GM12875 (cell line): ENCODE results near the gene CCNF.

ENCODE experiments used
- H3K4me3 ChIP-seq: one replicate; pipeline ENCODE4 v1.5.1; 2011; ENCODE audit warnings: low read depth, low read length, control low read depth
- TF ChIP-seq, protein P1 (sequence below): IDR thresholded peaks from 2 replicates; pipeline ENCODE4 v1.5.1; 2011; ENCODE audit warnings: low read depth, mild to moderate bottlenecking, control low read depth, inconsistent platforms, low read length, moderate library complexity, borderline replicate concordance; ENCODE audit not compliant: insufficient read depth

Gene CCNF

DNA sequence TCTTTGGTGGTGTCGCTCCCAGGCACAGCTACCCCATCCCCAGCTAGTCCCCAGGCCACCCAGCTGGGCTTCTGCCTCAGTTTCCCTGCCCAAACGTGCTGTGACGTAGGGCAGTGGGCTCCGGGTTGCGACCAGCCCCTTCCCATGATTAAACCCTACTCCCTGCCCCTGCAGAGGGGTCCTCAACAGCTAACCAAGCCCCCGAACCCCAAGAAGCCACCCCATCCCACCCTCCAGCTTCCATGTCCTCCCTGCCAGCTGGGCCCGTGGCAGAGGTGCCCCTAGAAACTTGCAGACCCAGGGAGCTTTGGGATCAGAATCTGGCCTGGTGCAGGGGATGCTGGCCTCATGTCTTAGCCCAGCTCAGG is 41.0 kb downstream of the CCNF start:
- H3K4me3 ChIP-seq, result no peak overlapping the region
- TF ChIP-seq, protein P1, sequence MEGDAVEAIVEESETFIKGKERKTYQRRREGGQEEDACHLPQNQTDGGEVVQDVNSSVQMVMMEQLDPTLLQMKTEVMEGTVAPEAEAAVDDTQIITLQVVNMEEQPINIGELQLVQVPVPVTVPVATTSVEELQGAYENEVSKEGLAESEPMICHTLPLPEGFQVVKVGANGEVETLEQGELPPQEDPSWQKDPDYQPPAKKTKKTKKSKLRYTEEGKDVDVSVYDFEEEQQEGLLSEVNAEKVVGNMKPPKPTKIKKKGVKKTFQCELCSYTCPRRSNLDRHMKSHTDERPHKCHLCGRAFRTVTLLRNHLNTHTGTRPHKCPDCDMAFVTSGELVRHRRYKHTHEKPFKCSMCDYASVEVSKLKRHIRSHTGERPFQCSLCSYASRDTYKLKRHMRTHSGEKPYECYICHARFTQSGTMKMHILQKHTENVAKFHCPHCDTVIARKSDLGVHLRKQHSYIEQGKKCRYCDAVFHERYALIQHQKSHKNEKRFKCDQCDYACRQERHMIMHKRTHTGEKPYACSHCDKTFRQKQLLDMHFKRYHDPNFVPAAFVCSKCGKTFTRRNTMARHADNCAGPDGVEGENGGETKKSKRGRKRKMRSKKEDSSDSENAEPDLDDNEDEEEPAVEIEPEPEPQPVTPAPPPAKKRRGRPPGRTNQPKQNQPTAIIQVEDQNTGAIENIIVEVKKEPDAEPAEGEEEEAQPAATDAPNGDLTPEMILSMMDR, result no peak

DNA sequence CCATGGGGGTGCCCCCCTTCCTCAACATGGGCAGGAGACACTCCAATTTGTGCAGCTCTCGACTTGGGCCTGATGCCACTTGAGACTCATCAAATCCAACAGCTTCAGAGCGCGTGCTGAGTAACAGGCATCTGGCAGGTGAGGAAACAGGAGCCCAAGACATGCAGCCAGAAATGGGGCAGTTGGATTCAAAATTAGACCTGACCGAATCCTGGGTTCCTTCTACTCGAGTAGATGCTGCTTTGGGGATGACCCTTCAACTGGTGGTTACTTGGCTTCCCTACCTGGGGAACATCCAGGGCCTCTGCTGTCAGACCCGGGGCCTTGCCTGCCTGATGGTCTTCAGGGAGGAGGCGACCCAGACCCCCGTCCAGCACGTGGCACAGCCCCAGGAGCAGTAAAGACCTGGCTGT is 41.4 kb downstream of the CCNF start:
- TF ChIP-seq, protein P1, result no peak
- H3K4me3 ChIP-seq, result no peak overlapping the region

DNA sequence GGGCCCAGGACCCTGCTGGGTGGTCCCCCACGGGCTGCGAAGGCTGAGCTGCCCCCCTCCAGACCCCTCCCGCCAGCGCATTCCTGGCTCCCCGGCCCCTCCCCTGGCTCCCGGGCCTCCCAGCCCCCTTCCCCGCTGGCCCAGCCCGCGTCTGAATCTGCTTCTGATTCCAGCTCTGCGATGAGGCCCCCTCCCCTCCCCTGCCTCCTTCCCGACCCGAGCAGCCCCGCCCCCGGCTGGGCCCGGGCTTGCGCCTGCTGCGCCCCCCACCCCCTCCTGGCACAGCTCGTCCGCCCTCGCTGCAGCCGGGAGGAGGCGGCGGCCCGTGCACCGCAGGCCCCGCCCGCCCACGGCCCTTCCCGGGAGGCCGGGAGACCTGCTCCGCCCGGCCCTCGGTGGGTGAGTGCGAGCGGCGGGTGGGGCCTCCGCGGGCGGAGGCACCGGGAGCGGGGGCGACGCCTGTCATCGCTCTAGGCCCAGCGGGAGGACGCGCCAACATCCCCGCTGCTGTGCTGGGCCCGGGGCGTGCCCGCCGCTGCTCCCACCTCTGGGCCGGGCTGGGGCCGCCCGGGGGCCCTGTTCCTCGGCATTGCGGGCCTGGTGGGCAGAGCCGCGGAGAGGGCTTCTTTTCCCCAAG is 41.9 kb downstream of the CCNF start, which contains the start of gene NTN3:
TSS of gene NTN3 (plus strand) at position 282 of the 637 bp plus-strand sequence. CDS start 405 bp downstream, outside the sequence.
- H3K4me3 ChIP-seq, result no peak within 1 kb of the TSS
- TF ChIP-seq, protein P1, result no peak

DNA sequence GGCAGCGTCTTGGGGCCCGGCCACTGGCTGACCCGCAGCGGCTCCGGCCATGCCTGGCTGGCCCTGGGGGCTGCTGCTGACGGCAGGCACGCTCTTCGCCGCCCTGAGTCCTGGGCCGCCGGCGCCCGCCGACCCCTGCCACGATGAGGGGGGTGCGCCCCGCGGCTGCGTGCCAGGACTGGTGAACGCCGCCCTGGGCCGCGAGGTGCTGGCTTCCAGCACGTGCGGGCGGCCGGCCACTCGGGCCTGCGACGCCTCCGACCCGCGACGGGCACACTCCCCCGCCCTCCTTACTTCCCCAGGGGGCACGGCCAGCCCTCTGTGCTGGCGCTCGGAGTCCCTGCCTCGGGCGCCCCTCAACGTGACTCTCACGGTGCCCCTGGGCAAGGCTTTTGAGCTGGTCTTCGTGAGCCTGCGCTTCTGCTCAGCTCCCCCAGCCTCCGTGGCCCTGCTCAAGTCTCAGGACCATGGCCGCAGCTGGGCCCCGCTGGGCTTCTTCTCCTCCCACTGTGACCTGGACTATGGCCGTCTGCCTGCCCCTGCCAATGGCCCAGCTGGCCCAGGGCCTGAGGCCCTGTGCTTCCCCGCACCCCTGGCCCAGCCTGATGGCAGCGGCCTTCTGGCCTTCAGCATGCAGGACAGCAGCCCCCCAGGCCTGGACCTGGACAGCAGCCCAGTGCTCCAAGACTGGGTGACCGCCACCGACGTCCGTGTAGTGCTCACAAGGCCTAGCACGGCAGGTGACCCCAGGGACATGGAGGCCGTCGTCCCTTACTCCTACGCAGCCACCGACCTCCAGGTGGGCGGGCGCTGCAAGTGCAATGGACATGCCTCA is 42.6 kb downstream of the CCNF start:
- no peak overlapping the region for H3K4me3 ChIP-seq
- TF ChIP-seq, protein P1, result no peak

GRCh38 chr16:2472488-2472864 is 43.2 kb downstream of the CCNF start:
- no peak overlapping the region for H3K4me3 ChIP-seq
- TF ChIP-seq, protein P1, result no peak

- H3K4me3 ChIP-seq, result no peak overlapping the region
- TF ChIP-seq, protein P1, result no peak
These were observed 43.7 kb downstream of the CCNF start for GRCh38 chr16:2472885-2473445.

DNA sequence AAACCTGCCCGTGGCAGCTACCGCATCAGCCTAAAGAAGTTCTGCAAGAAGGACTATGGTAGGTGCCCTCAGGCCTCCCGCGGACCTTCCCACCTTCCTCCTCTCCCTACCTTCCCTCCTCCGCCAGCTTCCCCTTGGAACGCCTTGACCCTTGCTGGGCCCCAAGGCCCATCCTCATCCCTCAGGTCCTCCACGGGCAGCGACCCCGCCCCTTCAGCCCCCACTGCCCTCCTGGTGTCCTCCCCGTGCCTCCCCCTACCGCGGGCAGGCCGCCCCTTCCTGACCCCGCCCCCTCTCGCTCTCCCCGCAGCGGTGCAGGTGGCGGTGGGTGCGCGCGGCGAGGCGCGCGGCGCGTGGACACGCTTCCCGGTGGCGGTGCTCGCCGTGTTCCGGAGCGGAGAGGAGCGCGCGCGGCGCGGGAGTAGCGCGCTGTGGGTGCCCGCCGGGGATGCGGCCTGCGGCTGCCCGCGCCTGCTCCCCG is 44.2 kb downstream of the CCNF start:
- peak overlapping the region; percentile 16 for H3K4me3 ChIP-seq
- TF ChIP-seq, protein P1, result no peak
